ENCODE results near the gene SIGLEC8.
A peak's percentile ranks its signal among the peaks of the same experiment; 100 is the strongest.

Gene SIGLEC8

DNA sequence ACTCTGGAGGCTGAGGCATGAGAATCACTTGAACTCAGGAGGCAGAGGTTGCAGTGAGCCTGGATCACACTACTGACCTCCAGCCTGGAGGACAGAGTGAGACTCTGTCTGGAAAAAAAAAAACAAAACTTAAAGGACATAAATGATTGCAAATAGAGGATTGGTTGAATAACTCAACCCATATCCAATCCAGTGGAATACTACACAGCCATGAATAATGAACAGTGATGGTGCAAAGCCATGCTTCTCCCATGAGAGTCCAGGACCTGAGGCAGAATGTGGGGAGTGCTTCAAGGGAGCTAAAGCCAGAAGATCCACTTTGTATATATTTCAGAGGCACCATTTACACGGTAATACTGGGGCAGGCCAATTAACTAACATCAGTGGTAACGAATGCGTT, 17.9 kb upstream of the SIGLEC8 start:
- no peak overlapping the region for H3K4me3 ChIP-seq (ENCODE audit: control insufficient read depth in 1 of 7, extremely low read depth in 1 of 7, insufficient read depth in 4 of 7, low read depth in 2 of 7, low read length in 6 of 7)
- peaks cover 0 to 25% (median 12%) of the 10 kb centered on the region in 5 experiments for H3K27me3 ChIP-seq (replicated peaks in 2 of 5; ENCODE audit: control insufficient read depth in 4 of 5, insufficient read depth in 5 of 5, low read length in 4 of 5)
- H3K27ac ChIP-seq (ENCODE audit: insufficient read depth in 1 of 2, low read depth in 1 of 2, low read length in 2 of 2, poor library complexity in 1 of 2, severe bottlenecking in 2 of 2), result no peak overlapping the region
- no peaks in the 10 kb centered on the region for H3K36me3 ChIP-seq (ENCODE audit: control insufficient read depth in 4 of 4, insufficient read depth in 4 of 4, low read length in 3 of 4)
- 90% methylated on average over 3 of the region's 3 CpGs for WGBS (ENCODE audit: insufficient coverage)
- H3K4me1 ChIP-seq (ENCODE audit: control extremely low read depth in 1 of 4, control insufficient read depth in 4 of 4, insufficient read depth in 4 of 4, low read length in 3 of 4), result peaks cover 0 to 6% (median 0%) of the 10 kb centered on the region in 4 experiments
- H3K9me3 ChIP-seq (ENCODE audit: control extremely low read depth in 1 of 5, control insufficient read depth in 4 of 5, insufficient read depth in 2 of 5, low read depth in 1 of 5, low read length in 4 of 5), result peaks cover 0 to 4% (median 0%) of the 10 kb centered on the region in 5 experiments
- DNase-seq, result no peak
- CTCF ChIA-PET, result interaction anchor here (1.1 to 7.0 kb wide), 3 partner anchors 9 to 183 kb away, joined by 3 to 92 read pairs (median 3); no protein-coding TSS in a partner anchor
- POLR2A ChIA-PET, result no interaction called here

DNA sequence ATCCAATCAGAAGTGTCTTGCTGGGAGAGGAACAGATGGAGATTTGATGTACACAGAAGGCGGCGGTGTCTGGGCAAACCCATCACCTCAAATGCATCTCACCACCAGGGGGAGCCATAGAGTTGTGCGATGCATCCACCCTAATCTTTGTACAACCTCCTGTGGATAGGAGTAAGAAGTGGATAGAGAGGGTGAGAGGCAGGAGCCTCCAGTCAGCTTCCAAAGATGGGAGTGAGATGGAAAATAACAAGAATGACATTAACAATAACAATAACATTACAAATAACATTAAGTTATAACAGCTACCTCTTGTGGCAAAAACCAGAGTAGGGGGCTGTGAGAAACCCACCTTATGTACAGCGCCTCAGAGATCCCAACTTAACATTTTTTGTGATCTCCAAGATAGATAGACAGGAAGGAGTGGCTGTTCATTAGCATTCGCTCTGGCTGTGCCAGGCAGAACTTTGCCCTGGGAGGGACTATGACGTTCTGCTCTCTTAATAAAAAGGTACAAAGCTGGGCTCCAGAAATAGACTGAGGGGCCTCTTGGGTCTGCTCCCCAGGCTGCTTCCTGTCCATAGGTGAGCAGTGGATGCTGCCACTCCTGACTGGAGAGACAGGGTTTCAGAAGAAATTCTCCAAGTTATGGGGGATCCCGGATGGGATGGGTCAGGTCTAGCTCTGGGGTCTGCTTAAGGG, 14.9 kb upstream of the SIGLEC8 start:
- H3K4me3 ChIP-seq (ENCODE audit: control insufficient read depth in 1 of 7, extremely low read depth in 1 of 7, insufficient read depth in 4 of 7, low read depth in 2 of 7, low read length in 6 of 7), result no peak overlapping the region
- peaks cover 0 to 24% (median 10%) of the 10 kb centered on the region in 4 experiments for H3K4me1 ChIP-seq (ENCODE audit: control extremely low read depth in 1 of 4, control insufficient read depth in 4 of 4, insufficient read depth in 4 of 4, low read length in 3 of 4)
- no peaks in the 10 kb centered on the region for H3K36me3 ChIP-seq (ENCODE audit: control insufficient read depth in 4 of 4, insufficient read depth in 4 of 4, low read length in 3 of 4)
- WGBS (ENCODE audit: insufficient coverage), result 69% methylated on average over 3 of the region's 7 CpGs
- peaks cover 0 to 4% (median 0%) of the 10 kb centered on the region in 5 experiments for H3K9me3 ChIP-seq (ENCODE audit: control extremely low read depth in 1 of 5, control insufficient read depth in 4 of 5, insufficient read depth in 2 of 5, low read depth in 1 of 5, low read length in 4 of 5)
- ChIA-PET POLR2A (no interaction called here), CTCF (interaction anchor here (0.5 to 7.0 kb wide), 46 partner anchors 9 to 1355 kb away, joined by 3 to 92 read pairs (median 4); partner anchors contain the start of gene ZNF175)
- peak; percentile 72 to 86 (median 81) for DNase-seq
- H3K27ac ChIP-seq (ENCODE audit: insufficient read depth in 1 of 2, low read depth in 1 of 2, low read length in 2 of 2, poor library complexity in 1 of 2, severe bottlenecking in 2 of 2), result no peak overlapping the region
- H3K27me3 ChIP-seq (replicated peaks in 2 of 5; ENCODE audit: control insufficient read depth in 4 of 5, insufficient read depth in 5 of 5, low read length in 4 of 5), result peaks cover 0 to 12% (median 5%) of the 10 kb centered on the region in 5 experiments

DNA sequence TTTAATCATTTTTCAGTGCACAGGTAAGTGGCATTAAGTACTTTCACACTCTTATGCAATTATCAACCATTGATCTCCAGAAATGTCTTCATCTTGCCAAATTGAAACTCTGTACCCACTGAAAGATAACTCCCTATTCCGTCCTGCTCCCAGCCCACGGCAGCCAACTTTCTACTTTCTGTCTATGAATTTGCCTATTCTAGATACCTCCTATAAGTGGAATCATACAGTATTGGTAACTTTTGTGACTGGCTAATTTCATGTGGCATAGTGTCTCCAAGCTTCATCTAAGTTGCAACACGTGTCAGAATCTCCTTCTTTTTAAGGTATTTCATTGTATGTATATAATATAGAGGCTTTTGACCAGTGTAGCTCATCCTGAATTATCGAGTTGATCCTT, 14.4 kb upstream of the SIGLEC8 start:
- POLR2A ChIA-PET, result no interaction called here

DNA sequence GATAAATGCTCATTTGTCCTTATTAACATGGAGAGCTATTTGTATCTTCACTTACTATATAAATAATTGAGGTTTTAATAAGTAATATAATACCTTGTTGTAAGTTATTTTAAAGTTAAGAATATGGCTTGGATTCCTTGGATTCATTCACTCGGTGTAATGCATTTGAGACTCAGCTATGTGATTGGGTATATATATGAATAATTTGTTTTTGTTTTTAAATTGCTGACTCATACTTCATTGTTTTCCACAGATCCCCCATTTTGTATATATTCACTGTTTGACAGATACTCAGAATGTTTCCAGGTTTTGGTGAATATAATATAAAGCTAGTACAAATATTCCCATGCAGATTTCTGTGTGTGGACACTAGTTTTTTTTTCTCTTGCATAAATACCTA, 13.3 kb upstream of the SIGLEC8 start:
- WGBS (ENCODE audit: insufficient coverage), result no CpG with 5 or more reads among the region's 1 CpG
- DNase-seq, result no peak
- ChIA-PET CTCF (interaction anchor here (0.5 to 7.0 kb wide), 14 partner anchors 10 to 300 kb away, joined by 3 to 92 read pairs (median 4); no protein-coding TSS in a partner anchor), POLR2A (no interaction called here)
- H3K36me3 ChIP-seq (ENCODE audit: control insufficient read depth in 4 of 4, insufficient read depth in 4 of 4, low read length in 3 of 4), result no peaks in the 10 kb centered on the region
- H3K27me3 ChIP-seq (replicated peaks in 2 of 5; ENCODE audit: control insufficient read depth in 4 of 5, insufficient read depth in 5 of 5, low read length in 4 of 5), result peaks cover 0 to 10% (median 5%) of the 10 kb centered on the region in 5 experiments
- no peak overlapping the region for H3K4me3 ChIP-seq (ENCODE audit: control insufficient read depth in 1 of 7, extremely low read depth in 1 of 7, insufficient read depth in 4 of 7, low read depth in 2 of 7, low read length in 6 of 7)
- H3K9me3 ChIP-seq (ENCODE audit: control extremely low read depth in 1 of 5, control insufficient read depth in 4 of 5, insufficient read depth in 2 of 5, low read depth in 1 of 5, low read length in 4 of 5), result peaks cover 0 to 4% (median 0%) of the 10 kb centered on the region in 5 experiments
- H3K27ac ChIP-seq (ENCODE audit: insufficient read depth in 1 of 2, low read depth in 1 of 2, low read length in 2 of 2, poor library complexity in 1 of 2, severe bottlenecking in 2 of 2), result no peak overlapping the region
- H3K4me1 ChIP-seq (ENCODE audit: control extremely low read depth in 1 of 4, control insufficient read depth in 4 of 4, insufficient read depth in 4 of 4, low read length in 3 of 4), result peaks cover 13 to 40% (median 23%) of the 10 kb centered on the region in 4 experiments

More for the DNA sequence above, 14.4 kb upstream of the SIGLEC8 start:
- Histone ChIP-seq H3K36me3 (ENCODE audit: control insufficient read depth in 4 of 4, insufficient read depth in 4 of 4, low read length in 3 of 4) (no peaks in the 10 kb centered on the region), H3K4me1 (ENCODE audit: control extremely low read depth in 1 of 4, control insufficient read depth in 4 of 4, insufficient read depth in 4 of 4, low read length in 3 of 4) (peaks cover 4 to 29% (median 16%) of the 10 kb centered on the region in 4 experiments), H3K27me3 (replicated peaks in 2 of 5; ENCODE audit: control insufficient read depth in 4 of 5, insufficient read depth in 5 of 5, low read length in 4 of 5) (peaks cover 0 to 10% (median 5%) of the 10 kb centered on the region in 5 experiments), H3K4me3 (ENCODE audit: control insufficient read depth in 1 of 7, extremely low read depth in 1 of 7, insufficient read depth in 4 of 7, low read depth in 2 of 7, low read length in 6 of 7) (no peak overlapping the region), H3K27ac (ENCODE audit: insufficient read depth in 1 of 2, low read depth in 1 of 2, low read length in 2 of 2, poor library complexity in 1 of 2, severe bottlenecking in 2 of 2) (no peak overlapping the region), H3K9me3 (ENCODE audit: control extremely low read depth in 1 of 5, control insufficient read depth in 4 of 5, insufficient read depth in 2 of 5, low read depth in 1 of 5, low read length in 4 of 5) (peaks cover 0 to 4% (median 0%) of the 10 kb centered on the region in 5 experiments)
- no peak for DNase-seq
- 0% methylated on average over 1 of the region's 4 CpGs for WGBS (ENCODE audit: insufficient coverage)
- CTCF ChIA-PET, result interaction anchor here (0.6 to 7.0 kb wide), 34 partner anchors 10 to 206 kb away, joined by 3 to 92 read pairs (median 5); partner anchors contain the start of gene ZNF175

DNA sequence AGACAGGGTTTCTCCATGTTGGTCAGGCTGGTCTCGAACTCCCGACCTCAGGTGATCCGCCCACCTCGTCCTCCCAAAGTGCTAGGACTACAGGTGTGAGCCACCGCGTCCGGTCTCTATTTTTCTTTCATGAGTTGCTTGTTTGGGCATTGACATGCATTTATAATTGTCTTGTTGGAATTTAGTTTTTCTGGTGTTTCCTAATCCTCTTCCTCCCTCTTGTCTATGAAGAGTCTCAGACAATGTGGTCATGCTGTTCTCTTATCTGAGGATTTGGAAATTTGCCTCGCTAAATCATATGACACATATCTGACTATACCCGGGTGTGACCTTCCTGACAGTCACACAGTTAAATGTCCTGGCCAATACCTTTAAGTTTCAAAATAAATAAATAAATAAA, 12.7 kb upstream of the SIGLEC8 start:
- no peak for DNase-seq
- no peak overlapping the region for H3K4me3 ChIP-seq (ENCODE audit: control insufficient read depth in 1 of 7, extremely low read depth in 1 of 7, insufficient read depth in 4 of 7, low read depth in 2 of 7, low read length in 6 of 7)
- ChIA-PET POLR2A (no interaction called here), CTCF (interaction anchor here (0.8 to 7.0 kb wide), 13 partner anchors 10 to 211 kb away, joined by 3 to 92 read pairs (median 4); no protein-coding TSS in a partner anchor)
- H3K36me3 ChIP-seq (ENCODE audit: control insufficient read depth in 4 of 4, insufficient read depth in 4 of 4, low read length in 3 of 4), result no peaks in the 10 kb centered on the region
- no peak overlapping the region for H3K27ac ChIP-seq (ENCODE audit: insufficient read depth in 1 of 2, low read depth in 1 of 2, low read length in 2 of 2, poor library complexity in 1 of 2, severe bottlenecking in 2 of 2)
- H3K27me3 ChIP-seq (replicated peaks in 2 of 5; ENCODE audit: control insufficient read depth in 4 of 5, insufficient read depth in 5 of 5, low read length in 4 of 5), result peaks cover 0 to 10% (median 5%) of the 10 kb centered on the region in 5 experiments
- H3K9me3 ChIP-seq (ENCODE audit: control extremely low read depth in 1 of 5, control insufficient read depth in 4 of 5, insufficient read depth in 2 of 5, low read depth in 1 of 5, low read length in 4 of 5), result no peaks in the 10 kb centered on the region
- WGBS (ENCODE audit: insufficient coverage), result 100% methylated on average over 4 of the region's 9 CpGs
- peaks cover 13 to 46% (median 24%) of the 10 kb centered on the region in 4 experiments for H3K4me1 ChIP-seq (ENCODE audit: control extremely low read depth in 1 of 4, control insufficient read depth in 4 of 4, insufficient read depth in 4 of 4, low read length in 3 of 4)

DNA sequence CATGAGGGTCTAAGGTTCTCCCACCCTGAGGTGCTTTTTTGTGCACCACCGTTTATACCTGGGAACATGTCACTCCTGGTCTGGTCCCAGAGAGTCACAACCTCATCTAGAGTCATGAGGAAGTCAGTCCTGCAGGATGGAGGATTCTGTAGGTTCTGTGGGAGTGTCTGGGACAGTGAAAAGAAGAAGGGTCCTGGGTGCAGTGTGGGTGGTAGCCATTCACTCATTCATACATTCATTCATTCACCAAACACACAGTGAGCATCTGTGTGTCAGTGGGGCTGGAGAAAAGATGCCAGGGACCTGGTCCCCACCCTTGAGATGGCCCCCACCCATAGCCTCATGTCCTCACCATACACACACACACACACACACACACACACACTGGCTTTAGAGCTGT, 11.4 kb upstream of the SIGLEC8 start:
- WGBS (ENCODE audit: insufficient coverage), result 86% methylated on average over 1 of the region's 1 CpG
- H3K9me3 ChIP-seq (ENCODE audit: control extremely low read depth in 1 of 5, control insufficient read depth in 4 of 5, insufficient read depth in 2 of 5, low read depth in 1 of 5, low read length in 4 of 5), result no peaks in the 10 kb centered on the region
- peaks cover 0 to 8% (median 5%) of the 10 kb centered on the region in 5 experiments for H3K27me3 ChIP-seq (replicated peaks in 2 of 5; ENCODE audit: control insufficient read depth in 4 of 5, insufficient read depth in 5 of 5, low read length in 4 of 5)
- ChIA-PET CTCF (interaction anchor here (1.0 to 1.5 kb wide), 2 partner anchors 33 to 46 kb away, joined by 3 to 5 read pairs; no protein-coding TSS in a partner anchor), POLR2A (no interaction called here)
- H3K4me3 ChIP-seq (ENCODE audit: control insufficient read depth in 1 of 7, extremely low read depth in 1 of 7, insufficient read depth in 4 of 7, low read depth in 2 of 7, low read length in 6 of 7), result no peak overlapping the region
- no peak overlapping the region for H3K27ac ChIP-seq (ENCODE audit: insufficient read depth in 1 of 2, low read depth in 1 of 2, low read length in 2 of 2, poor library complexity in 1 of 2, severe bottlenecking in 2 of 2)
- no peaks in the 10 kb centered on the region for H3K36me3 ChIP-seq (ENCODE audit: control insufficient read depth in 4 of 4, insufficient read depth in 4 of 4, low read length in 3 of 4)
- no peak for DNase-seq
- H3K4me1 ChIP-seq (ENCODE audit: control extremely low read depth in 1 of 4, control insufficient read depth in 4 of 4, insufficient read depth in 4 of 4, low read length in 3 of 4), result peaks cover 13 to 48% (median 24%) of the 10 kb centered on the region in 4 experiments

DNA sequence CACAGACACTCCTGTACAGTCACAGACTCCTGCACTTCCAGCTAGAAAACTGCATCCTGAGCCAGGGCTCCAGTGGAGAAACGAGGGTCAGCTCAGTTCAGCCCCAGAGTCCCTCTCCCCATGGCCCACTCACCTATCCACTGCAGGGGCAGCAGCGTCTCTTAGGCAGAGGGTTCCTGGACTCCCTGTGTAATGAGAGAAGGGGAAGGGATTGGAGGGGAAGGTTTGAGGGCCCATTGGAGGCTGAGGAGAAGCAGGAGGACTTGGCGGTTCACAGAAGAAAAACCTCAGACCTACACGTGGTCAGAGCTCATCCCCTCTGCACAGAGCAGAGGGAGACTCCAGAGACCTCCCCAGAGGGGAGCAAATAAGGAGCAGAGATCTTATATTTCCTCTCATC, 10.9 kb upstream of the SIGLEC8 start:
- DNase-seq, result no peak
- no peaks in the 10 kb centered on the region for H3K9me3 ChIP-seq (ENCODE audit: control extremely low read depth in 1 of 5, control insufficient read depth in 4 of 5, insufficient read depth in 2 of 5, low read depth in 1 of 5, low read length in 4 of 5)
- H3K36me3 ChIP-seq (ENCODE audit: control insufficient read depth in 4 of 4, insufficient read depth in 4 of 4, low read length in 3 of 4), result no peaks in the 10 kb centered on the region
- H3K27ac ChIP-seq (ENCODE audit: insufficient read depth in 1 of 2, low read depth in 1 of 2, low read length in 2 of 2, poor library complexity in 1 of 2, severe bottlenecking in 2 of 2), result no peak overlapping the region
- H3K4me3 ChIP-seq (ENCODE audit: control insufficient read depth in 1 of 7, extremely low read depth in 1 of 7, insufficient read depth in 4 of 7, low read depth in 2 of 7, low read length in 6 of 7), result no peak overlapping the region
- peaks cover 16 to 48% (median 25%) of the 10 kb centered on the region in 4 experiments for H3K4me1 ChIP-seq (ENCODE audit: control extremely low read depth in 1 of 4, control insufficient read depth in 4 of 4, insufficient read depth in 4 of 4, low read length in 3 of 4)
- H3K27me3 ChIP-seq (replicated peaks in 2 of 5; ENCODE audit: control insufficient read depth in 4 of 5, insufficient read depth in 5 of 5, low read length in 4 of 5), result peaks cover 0 to 5% (median 2%) of the 10 kb centered on the region in 5 experiments
- no CpG with 5 or more reads among the region's 4 CpGs for WGBS (ENCODE audit: insufficient coverage)
- CTCF ChIA-PET, result interaction anchor here (0.8 to 1.5 kb wide), 6 partner anchors 15 to 184 kb away, joined by 3 to 5 read pairs (median 4); no protein-coding TSS in a partner anchor
- POLR2A ChIA-PET, result no interaction called here

Data from common myeloid progenitor, CD34-positive (primary cell).